ENCODE results near the gene NUDC. TPM values are rescaled to one million over a fixed set of nuclear protein-coding genes. Genes with fewer than 3 reads are reported as not detected.

Gene NUDC
- total and polyA plus RNA-seq, 9 of the 15 experiments (the other 6 are each of a cell fraction or from before 2014, with no cell fraction given) = 9.8 to 234 (median 149) TPM

DNA sequence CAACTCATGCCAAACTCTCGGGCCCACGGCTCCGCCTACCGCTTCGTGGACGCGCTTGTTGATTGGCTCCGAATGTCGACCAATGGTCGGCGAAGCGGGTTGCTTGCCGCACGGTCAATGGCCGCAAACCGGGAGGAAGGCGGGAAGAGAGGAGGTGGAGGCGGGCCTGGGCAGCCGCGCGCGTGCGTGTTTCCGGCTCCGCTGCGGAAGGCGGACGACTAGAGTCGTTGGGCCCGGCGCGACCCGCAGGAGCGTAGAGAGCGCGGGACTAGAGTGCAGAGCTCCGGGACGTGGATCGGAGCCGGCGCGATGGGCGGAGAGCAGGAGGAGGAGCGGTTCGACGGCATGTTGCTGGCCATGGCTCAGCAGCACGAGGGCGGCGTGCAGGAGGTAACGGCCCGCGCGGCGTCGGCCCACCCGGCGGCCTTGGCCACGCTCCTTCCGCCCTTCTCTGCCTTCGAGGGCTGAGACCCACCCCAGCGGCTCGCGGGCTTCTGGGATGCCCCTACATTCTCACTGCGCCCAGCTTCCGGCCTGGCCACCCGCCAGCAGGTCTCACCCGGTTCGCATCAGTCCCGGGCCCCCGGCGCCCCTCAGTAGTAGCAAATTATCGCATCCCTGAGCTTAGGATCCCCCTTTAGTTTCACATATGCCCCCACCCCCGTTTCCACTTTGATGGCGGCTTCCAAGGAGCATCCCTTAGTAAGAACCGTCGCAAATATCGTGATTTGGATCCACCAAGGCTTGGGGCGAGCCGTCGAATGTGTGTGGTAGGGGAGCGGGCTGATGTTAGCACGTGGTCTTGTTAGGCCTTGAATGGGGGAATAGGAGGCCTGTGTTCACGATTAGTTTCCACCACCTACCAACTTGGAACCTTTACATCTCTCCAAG, at the start of gene NUDC (continued):
- TF ChIP-seq NR4A1 (CRISPR knock-in tag; IDR thresholded peaks at IDR 0.05) = 0 out of 2 replicates have a peak, but pooled peaks have one; percentile 81
- TF ChIP-seq NR4A1 (tag; IDR thresholded peaks at IDR 0.05) = no peak
- no peak for TF ChIP-seq CBX2 (IDR thresholded peaks at IDR 0.05; ENCODE audit: insufficient read depth, low read length, poor library complexity, severe bottlenecking)
- TF ChIP-seq CBFA2T2 (conservative IDR thresholded peaks at IDR 0.05) = no peak
- TF ChIP-seq MEIS2 (IDR thresholded peaks at IDR 0.05; ENCODE audit: partially characterized antibody) = peak; percentile 63
- peak; percentile 90 for TF ChIP-seq NR1H2 (CRISPR knock-in tag; IDR thresholded peaks at IDR 0.05)
- no peak; the same call in 1 of the 2 replicates for TF ChIP-seq EGR1 (conservative IDR thresholded peaks at IDR 0.05)
- 0 out of 2 replicates have a peak, but pooled peaks have one; percentile 76 for TF ChIP-seq CAMTA2 (CRISPR knock-in tag; conservative IDR thresholded peaks at IDR 0.05)
- TF ChIP-seq ZNF696 (CRISPR knock-in tag; conservative IDR thresholded peaks at IDR 0.05) = no peak
- TF ChIP-seq STAT5B (CRISPR knock-in tag; IDR thresholded peaks at IDR 0.05) = no peak
- TF ChIP-seq ZFPM2 (CRISPR knock-in tag; IDR thresholded peaks at IDR 0.05) = 0 out of 2 replicates have a peak, but pooled peaks have one; percentile 41
- TF ChIP-seq, protein P1, sequence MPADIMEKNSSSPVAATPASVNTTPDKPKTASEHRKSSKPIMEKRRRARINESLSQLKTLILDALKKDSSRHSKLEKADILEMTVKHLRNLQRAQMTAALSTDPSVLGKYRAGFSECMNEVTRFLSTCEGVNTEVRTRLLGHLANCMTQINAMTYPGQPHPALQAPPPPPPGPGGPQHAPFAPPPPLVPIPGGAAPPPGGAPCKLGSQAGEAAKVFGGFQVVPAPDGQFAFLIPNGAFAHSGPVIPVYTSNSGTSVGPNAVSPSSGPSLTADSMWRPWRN (IDR thresholded peaks at IDR 0.05; ENCODE audit: low read depth) = no peak
- no peak for TF ChIP-seq MAFF (IDR thresholded peaks at IDR 0.05; ENCODE audit: low read length)
- no peak for TF ChIP-seq SMAD3 (CRISPR knock-in tag; conservative IDR thresholded peaks at IDR 0.05)
- TF ChIP-seq ZNF324 (CRISPR knock-in tag; IDR thresholded peaks at IDR 0.05) = no peak
- TF ChIP-seq IFI16 (CRISPR knock-in tag; IDR thresholded peaks at IDR 0.05) = no peak
- no peak for TF ChIP-seq ZNF644 (tag; IDR thresholded peaks at IDR 0.05; ENCODE audit: low read depth)
- no peak for TF ChIP-seq ZNF77 (CRISPR knock-in tag; IDR thresholded peaks at IDR 0.05)
- TF ChIP-seq, protein P2, sequence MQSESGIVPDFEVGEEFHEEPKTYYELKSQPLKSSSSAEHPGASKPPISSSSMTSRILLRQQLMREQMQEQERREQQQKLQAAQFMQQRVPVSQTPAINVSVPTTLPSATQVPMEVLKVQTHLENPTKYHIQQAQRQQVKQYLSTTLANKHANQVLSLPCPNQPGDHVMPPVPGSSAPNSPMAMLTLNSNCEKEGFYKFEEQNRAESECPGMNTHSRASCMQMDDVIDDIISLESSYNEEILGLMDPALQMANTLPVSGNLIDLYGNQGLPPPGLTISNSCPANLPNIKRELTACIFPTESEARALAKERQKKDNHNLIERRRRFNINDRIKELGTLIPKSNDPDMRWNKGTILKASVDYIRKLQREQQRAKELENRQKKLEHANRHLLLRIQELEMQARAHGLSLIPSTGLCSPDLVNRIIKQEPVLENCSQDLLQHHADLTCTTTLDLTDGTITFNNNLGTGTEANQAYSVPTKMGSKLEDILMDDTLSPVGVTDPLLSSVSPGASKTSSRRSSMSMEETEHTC (IDR thresholded peaks at IDR 0.05) = peak; percentile 77
- no peak for TF ChIP-seq ZNF699 (CRISPR knock-in tag; IDR thresholded peaks at IDR 0.05; ENCODE audit: insufficient replicate concordance)
- peak; percentile 81; the same call in 1 of the 2 replicates for TF ChIP-seq LCOR (CRISPR knock-in tag; IDR thresholded peaks at IDR 0.05)
